Measurements from ENCODE around the gene AP1B1.

AP1B1 gene

GRCh38 chr22:29291215-29291614 is 97.2 kb downstream of the AP1B1 start:
- no peak for DNase-seq

- no peak for DNase-seq
Measured at GRCh38 chr22:29290061-29290460, 98.3 kb downstream of the AP1B1 start.

GRCh38 chr22:29288837-29289236 is 99.5 kb downstream of the AP1B1 start:
- no peak for DNase-seq

GRCh38 chr22:29284196-29284595 is 104.2 kb downstream of the AP1B1 start:
- no peak for DNase-seq

GRCh38 chr22:29277927-29278326 is 110.4 kb downstream of the AP1B1 start:
- DNase-seq = no peak
